H1 (cell line): ENCODE measurements around the gene CRYM.

ENCODE experiments used
- CEBPB ChIP-seq: IDR thresholded peaks from 2 replicates; pipeline ENCODE4 v1.6.1; 2012; ENCODE audit warnings: low read depth, low read length
- CTCF ChIP-seq, 3 experiments: IDR thresholded peaks; 1 replicate in 2 of 3; 2 replicates in 1 of 3; pipeline versions ENCODE4 v1.5.1 to v1.6.1; 2011; ENCODE audit warnings: low read length in 3 of 3, mild to moderate bottlenecking in 3 of 3, inconsistent platforms in 2 of 3, low read depth in 1 of 3, moderate library complexity in 1 of 3; ENCODE audit not compliant: insufficient read depth in 1 of 3; ENCODE audit errors: control extremely low read depth in 1 of 3
- POLR2AphosphoS5 ChIP-seq: IDR thresholded peaks from 2 replicates; pipeline ENCODE4 v1.6.1; 2011; ENCODE audit warnings: low read depth, low read length
- SIN3A ChIP-seq, 2 experiments: IDR thresholded peaks in 1 of 2; conservative IDR thresholded peaks in 1 of 2; 2 replicates each; pipeline ENCODE4 v1.6.1; 2011 to 2012; ENCODE audit warnings: low read length in 2 of 2, improper control_type of control experiment in 1 of 2, low read depth in 1 of 2, mild to moderate bottlenecking in 1 of 2

DNA sequence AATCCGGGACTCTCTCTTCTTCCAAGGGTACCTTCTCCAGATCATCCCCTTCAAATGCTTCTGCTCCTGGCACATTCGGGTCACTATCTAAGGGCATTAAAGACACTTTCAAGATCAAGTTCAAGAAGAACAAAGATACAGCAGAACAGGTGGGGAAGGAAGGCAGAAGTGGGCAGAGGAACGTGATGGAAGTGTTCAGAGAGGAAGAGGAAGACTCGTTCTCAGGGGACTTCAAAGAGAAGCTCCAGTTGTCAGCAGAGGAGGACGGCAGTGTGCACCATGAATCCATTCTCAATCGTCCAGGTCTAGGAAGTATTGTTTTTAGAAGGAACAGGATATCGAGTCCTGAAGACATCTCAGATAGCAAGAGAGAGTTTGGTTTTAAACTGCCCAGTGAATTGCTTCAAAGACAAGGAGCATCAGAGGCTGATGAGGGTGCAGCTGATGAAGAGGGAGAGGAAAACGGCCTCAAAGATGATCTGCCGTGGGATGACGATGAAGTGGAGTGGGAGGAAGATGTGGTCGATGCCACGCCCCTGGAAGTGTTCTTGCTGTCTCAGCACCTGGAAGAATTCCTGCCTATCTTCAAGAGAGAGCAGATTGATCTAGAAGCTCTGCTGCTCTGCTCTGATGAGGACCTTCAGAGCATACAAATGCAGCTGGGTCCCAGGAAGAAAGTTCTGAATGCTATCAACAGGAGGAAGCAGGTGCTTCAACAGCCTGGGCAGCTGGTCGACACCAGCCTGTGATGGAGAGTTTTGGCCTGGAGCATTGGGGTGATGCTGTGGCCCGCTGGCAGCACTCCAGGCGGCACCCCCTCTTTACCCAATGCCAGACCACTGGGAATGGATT lies 27.8 kb downstream of the CRYM start:
- TF ChIP-seq CTCF (IDR thresholded peaks at IDR 0.05; ENCODE audit: control extremely low read depth in 1 of 3, insufficient read depth in 1 of 3, low read depth in 1 of 3, low read length in 3 of 3): no peak
- TF ChIP-seq CEBPB: no peak
- no peak for TF ChIP-seq POLR2AphosphoS5
- no peak for TF ChIP-seq SIN3A (conservative IDR thresholded peaks at IDR 0.05 in 1 of 2, IDR thresholded peaks at IDR 0.05 in 1 of 2; ENCODE audit: low read depth in 1 of 2, low read length in 2 of 2)
